GM23338 (cell line): ENCODE results near the gene KIF1C. TPM values are rescaled to one million over a fixed set of nuclear protein-coding genes. Genes with fewer than 3 reads are reported as not detected.
A peak's percentile ranks its signal among the peaks of the same experiment; 100 is the strongest.

Experiments used
- ATAC-seq: fragments of 200-7000 bp; cut with Tn5 transposase; 3 replicates; pipeline ENCODE4 v1.9.1; 2020
- DNase-seq: peaks from one replicate; pipeline ENCODE4 v3.0.0-alpha.2; 2015; ENCODE audit warnings: low spot score
- H2AFZ ChIP-seq: fragments of 200-600 bp; sonication (generic); 2 replicates; pipeline ENCODE4 v1.8.0; 2016; ENCODE audit warnings: antibody characterized with exemption, mild to moderate bottlenecking, moderate library complexity
- H3F3A ChIP-seq: fragments of 200-600 bp; sonication (generic); replicated peaks from 2 replicates; pipeline ENCODE4 v1.8.0; 2017; ENCODE audit warnings: antibody characterized with exemption, mixed run types, low read depth
- H3K27ac ChIP-seq: fragments of 200-600 bp; sonication (generic); 2 replicates; pipeline ENCODE4 v1.6.1; 2016; ENCODE audit warnings: low read depth
- H3K27me3 ChIP-seq: fragments of 200-600 bp; sonication (generic); 2 replicates; pipeline ENCODE4 v1.8.0; 2016; ENCODE audit warnings: mild to moderate bottlenecking, mixed run types, moderate library complexity; ENCODE audit not compliant: insufficient read depth
- H3K36me3 ChIP-seq: fragments of 200-600 bp; sonication (generic); 2 replicates; pipeline ENCODE4 v1.8.0; 2016; ENCODE audit warnings: mild to moderate bottlenecking; ENCODE audit not compliant: insufficient read depth
- H3K4me1 ChIP-seq: fragments of 200-600 bp; sonication (generic); 2 replicates; pipeline ENCODE4 v1.8.0; 2016; ENCODE audit warnings: mild to moderate bottlenecking, moderate library complexity; ENCODE audit not compliant: insufficient read depth
- H3K4me2 ChIP-seq: fragments of 200-600 bp; sonication (generic); 2 replicates; pipeline ENCODE4 v1.7.1; 2017; ENCODE audit warnings: mixed run types
- H3K4me3 ChIP-seq: fragments of 200-600 bp; sonication (generic); 2 replicates; pipeline ENCODE4 v1.6.1; 2016; ENCODE audit warnings: mixed run types
- H3K79me2 ChIP-seq: fragments of 200-600 bp; sonication (generic); replicated peaks from 2 replicates; pipeline ENCODE4 v1.8.0; 2017; ENCODE audit warnings: mild to moderate bottlenecking; ENCODE audit not compliant: insufficient read depth
- H3K9me2 ChIP-seq: fragments of 200-600 bp; sonication (generic); 2 replicates; pipeline ENCODE4 v1.8.0; 2017; ENCODE audit not compliant: insufficient read depth
- H4K20me1 ChIP-seq: fragments of 200-600 bp; sonication (generic); replicated peaks from 2 replicates; pipeline ENCODE4 v1.8.0; 2017; ENCODE audit warnings: mild to moderate bottlenecking; ENCODE audit not compliant: insufficient read depth
- H3K27ac Mint-ChIP-seq: 2 replicates; pipeline ENCODE4 v1.8.0; 2020; ENCODE audit warnings: inconsistent platforms, mild to moderate bottlenecking, moderate library complexity, mixed read lengths
- H3K27me3 Mint-ChIP-seq: 3 replicates; pipeline ENCODE4 v1.8.0; 2022; ENCODE audit warnings: low read depth, mild to moderate bottlenecking, moderate library complexity, mixed read lengths, inconsistent platforms; ENCODE audit not compliant: insufficient read depth, poor library complexity
- H3K36me3 Mint-ChIP-seq: 3 replicates; pipeline ENCODE4 v1.8.0; 2021; ENCODE audit warnings: low read depth, mild to moderate bottlenecking, inconsistent platforms, moderate library complexity, mixed read lengths
- H3K4me1 Mint-ChIP-seq: 3 replicates; pipeline ENCODE4 v1.8.0; 2020; ENCODE audit warnings: mild to moderate bottlenecking, inconsistent platforms, mixed read lengths
- H3K4me3 Mint-ChIP-seq: 3 replicates; pipeline ENCODE4 v1.8.0; 2021; ENCODE audit warnings: moderate library complexity, mild to moderate bottlenecking, inconsistent platforms, mixed read lengths
- H3K9me3 Mint-ChIP-seq: 3 replicates; pipeline ENCODE4 v1.8.0; 2020; ENCODE audit warnings: moderate library complexity, mild to moderate bottlenecking, inconsistent platforms, mixed read lengths
- CREB1 ChIP-seq: fragments of 250-450 bp; sonication (Bioruptor Pico); IDR thresholded peaks from 2 replicates; pipeline ENCODE4 v1.5.0; 2020; ENCODE audit warnings: low read depth, mild to moderate bottlenecking, moderate library complexity
- CTCF ChIP-seq, 2 experiments: fragments of 200-600 bp in 1 of 2; sonication (generic) in 1 of 2; conservative IDR thresholded peaks; 2 replicates each; pipeline versions ENCODE4 v1.5.1 to v1.6.1; 2016 to 2017; ENCODE audit warnings: antibody characterized with exemption in 2 of 2, low read depth in 2 of 2, mild to moderate bottlenecking in 2 of 2, moderate library complexity in 1 of 2
- ETS1 ChIP-seq: IDR thresholded peaks from 2 replicates; pipeline ENCODE4 v1.6.1; 2016; ENCODE audit warnings: antibody characterized with exemption
- EZH2 ChIP-seq: fragments of 200-600 bp; sonication (generic); IDR thresholded peaks from one replicate; pipeline ENCODE4 v1.8.0; 2017; ENCODE audit warnings: antibody characterized with exemption, mild to moderate bottlenecking, low read depth; ENCODE audit not compliant: unreplicated experiment
- EZH2phosphoT487 ChIP-seq: fragments of 200-600 bp; sonication (generic); IDR thresholded peaks from one replicate; pipeline ENCODE4 v1.8.1; 2018; ENCODE audit warnings: antibody characterized with exemption; ENCODE audit not compliant: unreplicated experiment
- JUNB ChIP-seq: IDR thresholded peaks from one replicate; pipeline ENCODE4 v1.6.1; 2016; ENCODE audit warnings: antibody characterized with exemption; ENCODE audit not compliant: unreplicated experiment
- NANOG ChIP-seq: IDR thresholded peaks from 2 replicates; pipeline ENCODE4 v1.6.1; 2016; ENCODE audit warnings: antibody characterized with exemption, borderline replicate concordance
- POLR2AphosphoS5 ChIP-seq: IDR thresholded peaks from 2 replicates; pipeline ENCODE4 v1.6.1; 2016; ENCODE audit warnings: antibody characterized with exemption, low read depth
- REST ChIP-seq: IDR thresholded peaks from one replicate; pipeline ENCODE4 v1.6.1; 2018; ENCODE audit warnings: antibody characterized with exemption; ENCODE audit not compliant: unreplicated experiment
- STAT1 ChIP-seq: IDR thresholded peaks from one replicate; pipeline ENCODE4 v1.6.1; 2016; ENCODE audit warnings: antibody characterized with exemption; ENCODE audit not compliant: unreplicated experiment
- ZNF114 ChIP-seq: fragments of 250-450 bp; sonication (Bioruptor Pico); IDR thresholded peaks from 2 replicates; pipeline ENCODE4 v1.5.0; 2020; ENCODE audit warnings: mild to moderate bottlenecking, moderate library complexity
- ZNF331 ChIP-seq: fragments of 250-450 bp; sonication (Bioruptor Pico); IDR thresholded peaks from 2 replicates; pipeline ENCODE4 v1.5.0; 2020; ENCODE audit warnings: low read depth, mild to moderate bottlenecking, moderate library complexity
- ZNF462 ChIP-seq: fragments of 250-450 bp; sonication (Bioruptor Pico); IDR thresholded peaks from 2 replicates; pipeline ENCODE4 v1.5.0; 2020; ENCODE audit warnings: mild to moderate bottlenecking, moderate library complexity
- polyA plus RNA-seq: library from polyadenylated mRNA; unstranded; fragments of >200 nt; fragmentation: Nextera tagmentation; extraction: Ambion mirVana; gene quantifications from 2 replicates; pipeline ENCODE4 v1.2.1, GENCODE V29; 2016
- total RNA-seq: library from RNA; depleted of rRNA; stranded (reverse); fragments of >200 nt; shearing (Covaris generic); gene quantifications from 2 replicates; pipeline ENCODE4 v1.2.3, GENCODE V29; 2014

KIF1C gene
- total and polyA plus RNA-seq, 2 experiments from 2014 or later: 13.5 to 61.4 TPM

GRCh38 chr17:4982305-4982704, 15.4 kb upstream of the KIF1C start (continued):
- no peak for TF ChIP-seq REST
- TF ChIP-seq CTCF (conservative IDR thresholded peaks at IDR 0.05; ENCODE audit: low read depth in 2 of 2): no peak
- TF ChIP-seq EZH2phosphoT487: no peak
- no peak for TF ChIP-seq EZH2
- TF ChIP-seq JUNB: no peak
- no peak for TF ChIP-seq CREB1
- no peak for TF ChIP-seq ZNF114 (CRISPR knock-in tag)
- no peak for TF ChIP-seq NANOG

- Histone ChIP-seq H3K4me3 (peak overlapping the region; percentile 87), H3K9me2 (no peaks in the 10 kb centered on the region), H3K36me3 (no peaks in the 10 kb centered on the region), H3K27me3 (0 out of 2 replicates have a peak, but pooled peaks cover 8% of the 10 kb centered on the region), H3K79me2 (no peaks in the 10 kb centered on the region), H3K27ac (no peak overlapping the region), H2AFZ (no peak overlapping the region), H4K20me1 (no peaks in the 10 kb centered on the region), H3K4me1 (peaks cover 15% of the 10 kb centered on the region), H3F3A (peaks cover 11% of the 10 kb centered on the region; the same call in 1 of the 2 replicates), H3K4me2 (peak overlapping the region; percentile 97)
- Mint-ChIP-seq H3K27me3 (peaks cover 34% of the 10 kb centered on the region), H3K4me1 (peaks cover 26% of the 10 kb centered on the region), H3K9me3 (no peaks in the 10 kb centered on the region; the same call in 2 of the 3 replicates), H3K36me3 (peaks cover 7% of the 10 kb centered on the region; the same call in 2 of the 3 replicates), H3K27ac (no peak overlapping the region), H3K4me3 (peak overlapping the region; percentile 84)
- DNase-seq (peak; percentile 18), ATAC-seq (no peak)
- no peak for TF ChIP-seq CREB1
- TF ChIP-seq POLR2AphosphoS5: no peak
- no peak for TF ChIP-seq ZNF462 (CRISPR knock-in tag)
- no peak for TF ChIP-seq NANOG
- no peak for TF ChIP-seq ZNF331 (CRISPR knock-in tag)
- no peak for TF ChIP-seq EZH2phosphoT487
- no peak for TF ChIP-seq ETS1
- TF ChIP-seq STAT1: no peak
- no peak for TF ChIP-seq EZH2
- TF ChIP-seq ZNF114 (CRISPR knock-in tag): no peak
- no peak for TF ChIP-seq JUNB
Measured at GRCh38 chr17:4986403-4986802, 11.3 kb upstream of the KIF1C start.
